GM19023 (cell line): ENCODE measurements around the gene SORD.
"Not testable (repeated sequence)": the region's sequence is repeated elsewhere in the genome, so short reads cannot be mapped to it uniquely, and the experiment has no call there.

Source experiments
- ATAC-seq: cut with Tn5 transposase; IDR thresholded peaks from one replicate; pipeline ENCODE4 v1.9.1; 2021; ENCODE audit warnings: mild to moderate bottlenecking, moderate library complexity; ENCODE audit not compliant: unreplicated experiment

SORD gene

GRCh38 chr15:45093622-45094357, 70.8 kb downstream of the SORD start:
- no peak for ATAC-seq

GRCh38 chr15:45094358-45094730, 71.3 kb downstream of the SORD start:
- ATAC-seq: no peak

DNA sequence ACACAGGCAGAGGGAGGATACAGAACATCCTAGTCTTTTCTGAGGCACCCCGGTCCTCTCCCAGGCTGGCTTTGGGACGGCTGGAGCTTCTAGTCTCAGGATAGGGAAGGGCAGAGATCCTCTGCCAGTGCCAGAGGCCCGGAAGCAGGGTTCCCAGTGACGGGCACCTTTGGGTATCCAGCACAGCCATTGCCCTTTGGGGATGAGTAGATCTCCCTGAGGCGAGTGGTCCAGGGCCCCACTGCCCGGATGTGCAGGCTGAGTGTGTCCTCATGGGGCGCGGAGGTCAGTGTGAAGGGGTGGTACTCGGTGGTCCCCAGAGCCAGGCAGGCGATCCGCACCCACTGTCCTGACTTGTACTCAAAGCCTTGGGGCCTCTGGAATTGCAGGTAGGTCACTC, 72.7 kb downstream of the SORD start:
- no peak for ATAC-seq

DNA sequence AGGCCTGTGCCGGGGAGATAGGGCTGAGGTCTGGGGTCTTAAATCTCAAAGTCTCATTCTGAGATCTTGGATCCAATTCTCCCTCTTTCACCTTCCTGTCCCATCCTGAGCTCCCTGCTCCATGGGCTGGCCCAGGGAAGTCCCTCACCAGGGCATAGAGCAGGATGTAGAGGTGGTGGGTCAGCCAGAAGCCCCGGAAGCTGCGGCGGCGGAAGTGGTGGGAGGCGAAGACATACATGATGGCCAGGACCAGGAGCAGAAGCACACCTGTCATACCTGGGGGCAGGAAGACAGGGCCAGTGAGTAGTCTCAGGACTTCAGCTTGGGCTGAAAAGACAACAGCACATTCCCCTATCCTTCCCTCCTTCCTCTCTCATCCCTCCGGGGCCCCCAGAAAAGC, 74.5 kb downstream of the SORD start:
- ATAC-seq: no peak

DNA sequence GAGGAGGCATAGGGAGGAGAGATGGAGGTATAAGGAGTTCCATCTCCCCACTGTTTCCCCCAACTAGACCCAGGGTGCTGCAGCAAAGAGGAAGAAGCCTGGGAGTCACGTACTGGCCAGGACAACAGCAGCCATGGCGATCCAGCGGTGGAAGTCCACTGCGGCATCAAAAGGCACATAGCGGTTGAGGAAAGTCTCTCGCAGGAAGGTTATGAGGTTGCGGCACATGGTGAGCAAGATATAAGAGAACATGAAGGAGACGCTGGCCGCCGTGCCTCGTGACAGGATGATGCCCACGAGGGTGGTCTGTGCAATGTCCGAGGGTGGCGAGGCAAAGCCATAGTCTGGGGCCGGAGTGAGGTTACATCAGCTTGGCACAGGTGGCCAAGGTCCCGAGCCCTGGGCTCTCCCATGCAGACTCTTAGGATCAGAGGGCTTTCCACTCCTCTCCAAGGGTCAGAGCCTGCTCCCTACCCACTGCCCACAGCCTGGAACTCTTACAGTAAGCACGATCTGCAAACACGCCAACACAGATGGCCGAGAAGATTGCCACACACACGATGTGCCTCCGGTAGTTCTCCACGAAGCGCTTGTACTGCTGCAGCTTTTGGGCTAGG, 76.7 kb downstream of the SORD start:
- ATAC-seq: no peak

DNA sequence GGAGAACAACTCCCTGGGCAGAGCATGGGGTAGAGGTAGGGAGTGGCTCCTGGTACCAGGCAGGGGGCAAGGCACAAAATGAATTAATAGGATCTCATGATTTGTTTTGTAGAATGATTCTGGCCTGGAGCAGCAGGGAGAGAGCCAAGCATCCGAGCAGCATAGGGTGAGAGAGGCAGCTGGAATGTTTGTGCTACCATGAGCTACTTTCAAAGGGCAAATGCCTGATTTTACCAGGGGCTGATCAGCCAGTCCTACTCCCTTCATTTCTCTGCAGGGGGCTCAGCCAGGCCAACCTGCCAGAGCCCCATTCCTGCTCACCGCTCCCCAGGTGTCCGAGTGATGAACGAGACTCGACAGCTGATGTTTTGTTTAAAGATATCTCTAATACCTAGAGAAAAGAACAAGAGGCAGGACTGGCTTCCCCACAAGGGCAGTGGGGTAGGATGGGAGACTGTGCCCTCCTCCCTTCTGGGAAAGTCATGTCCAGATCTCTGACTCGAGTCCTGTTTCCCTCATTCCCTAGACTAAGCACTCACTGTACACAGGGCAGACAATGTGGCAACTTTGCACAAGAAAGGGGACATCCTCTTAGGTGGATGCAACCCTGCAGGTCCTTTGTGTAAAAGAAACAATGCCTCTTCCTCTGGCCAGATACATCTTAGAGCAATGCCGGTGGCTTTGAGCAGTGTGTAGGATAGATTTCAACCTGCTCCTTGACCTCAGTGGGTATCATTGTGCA, 78.1 kb downstream of the SORD start:
- no peak for ATAC-seq

GRCh38 chr15:45101749-45102148, 78.8 kb downstream of the SORD start:
- ATAC-seq: no peak

DNA sequence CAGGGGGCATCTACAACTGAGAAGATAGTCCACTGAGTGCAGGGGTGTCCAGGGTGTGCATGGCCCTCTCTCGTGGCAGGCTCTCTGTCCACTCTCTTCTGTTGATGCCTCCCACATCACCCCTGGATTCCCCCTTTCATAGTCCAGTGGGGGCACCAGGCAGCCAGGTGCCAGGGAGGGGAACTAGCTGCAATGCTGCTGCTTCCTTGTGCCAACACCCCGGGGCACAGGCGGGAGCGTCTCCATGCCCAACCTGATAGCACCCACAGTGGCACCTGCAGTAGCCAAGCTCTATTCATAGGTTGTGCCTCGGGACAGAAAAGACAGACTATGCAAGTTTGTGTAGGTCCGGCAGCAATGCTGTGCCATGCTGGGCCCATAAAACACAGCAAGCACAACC, 79.2 kb downstream of the SORD start:
- no peak for ATAC-seq

DNA sequence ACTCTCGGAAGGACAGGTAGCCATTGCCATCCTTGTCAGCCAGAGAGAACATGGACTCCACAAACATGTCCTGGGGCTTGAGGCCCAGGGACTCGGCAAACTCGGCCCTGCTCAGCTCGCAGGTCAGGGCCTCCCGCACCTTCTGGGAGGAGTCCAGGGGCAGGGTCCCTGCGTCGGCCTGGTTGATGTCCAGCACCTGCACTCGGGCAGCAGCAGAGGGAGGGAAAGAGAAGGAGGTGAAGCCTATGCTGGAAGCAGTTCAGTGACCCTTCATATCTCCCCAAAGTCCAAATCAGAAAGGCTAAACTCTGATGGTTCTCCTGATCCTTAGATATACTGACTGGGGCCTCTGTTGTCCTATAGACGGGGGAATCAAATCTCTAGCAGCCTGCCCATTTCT, 81.2 kb downstream of the SORD start:
- ATAC-seq: not testable (repeated sequence)

- ATAC-seq: no peak
Observed at GRCh38 chr15:45105586-45105985, 82.6 kb downstream of the SORD start.

DNA sequence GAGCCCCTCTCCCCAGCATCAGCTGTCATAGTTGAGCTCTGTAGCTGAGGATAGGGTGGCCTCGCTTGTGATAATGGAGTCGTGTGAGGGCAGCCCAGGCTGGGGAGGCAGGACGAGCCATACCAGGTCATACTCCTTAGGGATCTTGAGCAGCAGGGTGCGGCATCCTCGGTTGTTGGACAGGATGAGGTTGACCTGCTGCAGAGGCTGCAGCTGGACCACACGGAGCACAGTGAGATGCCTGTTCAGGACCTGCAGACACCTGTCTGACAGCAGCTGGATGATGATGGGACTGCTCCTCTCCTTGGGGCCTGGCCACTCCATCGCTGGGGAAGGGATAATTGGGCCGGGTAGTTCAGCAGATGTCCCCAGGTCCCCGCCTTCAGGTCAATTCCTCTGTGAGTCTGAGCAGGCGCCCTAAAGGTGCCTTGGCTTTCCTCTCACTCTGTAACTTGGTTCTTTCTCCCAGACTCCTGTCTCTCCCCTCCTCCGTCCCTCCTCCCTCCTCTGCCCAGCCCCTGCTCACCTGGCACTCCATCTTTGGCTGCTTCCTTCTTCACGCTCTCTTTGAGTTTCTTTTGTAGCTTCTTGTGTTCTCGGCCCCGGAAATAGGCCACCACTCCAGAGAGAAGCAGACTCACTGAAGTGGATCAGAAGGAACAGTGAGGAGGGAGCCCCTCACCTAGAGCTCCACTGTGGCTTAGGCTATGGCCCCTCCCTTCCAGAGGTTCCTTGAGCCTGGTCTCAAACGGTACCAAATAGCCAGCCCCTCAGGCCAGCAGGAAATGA, 83.2 kb downstream of the SORD start:
- no peak for ATAC-seq

- no peak for ATAC-seq
Observed at GRCh38 chr15:45107941-45108630, 85.1 kb downstream of the SORD start.

GRCh38 chr15:45110256-45110820, 87.3 kb downstream of the SORD start:
- no peak for ATAC-seq

- no peak for ATAC-seq
Observed at GRCh38 chr15:45111390-45112142, 88.6 kb downstream of the SORD start.

DNA sequence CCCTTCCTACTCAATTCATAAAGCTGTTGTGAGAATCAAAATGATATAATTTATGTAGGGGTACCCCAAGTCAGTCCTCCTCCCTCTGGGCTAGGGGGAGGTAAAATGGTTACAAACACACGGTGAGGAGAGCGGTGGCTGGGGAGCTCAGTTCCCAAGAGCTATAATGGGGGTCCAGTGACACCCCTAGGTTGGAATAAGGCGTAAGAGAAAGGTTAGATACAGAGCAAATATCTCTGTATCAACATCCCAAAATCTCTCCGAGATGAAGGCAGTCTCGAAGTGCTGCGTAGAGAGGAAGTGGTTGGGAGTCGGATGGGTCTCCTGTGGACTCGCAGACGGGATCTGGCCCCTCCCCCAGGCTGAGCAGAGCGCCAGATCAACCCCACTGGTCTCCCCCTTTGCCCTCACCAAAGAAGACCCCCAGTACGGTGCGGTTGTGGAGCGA, 89.2 kb downstream of the SORD start:
- no peak for ATAC-seq

- no peak for ATAC-seq
Observed at GRCh38 chr15:45112591-45113379, 89.8 kb downstream of the SORD start.

GRCh38 chr15:45113380-45113990, 90.5 kb downstream of the SORD start:
- ATAC-seq: no peak

DNA sequence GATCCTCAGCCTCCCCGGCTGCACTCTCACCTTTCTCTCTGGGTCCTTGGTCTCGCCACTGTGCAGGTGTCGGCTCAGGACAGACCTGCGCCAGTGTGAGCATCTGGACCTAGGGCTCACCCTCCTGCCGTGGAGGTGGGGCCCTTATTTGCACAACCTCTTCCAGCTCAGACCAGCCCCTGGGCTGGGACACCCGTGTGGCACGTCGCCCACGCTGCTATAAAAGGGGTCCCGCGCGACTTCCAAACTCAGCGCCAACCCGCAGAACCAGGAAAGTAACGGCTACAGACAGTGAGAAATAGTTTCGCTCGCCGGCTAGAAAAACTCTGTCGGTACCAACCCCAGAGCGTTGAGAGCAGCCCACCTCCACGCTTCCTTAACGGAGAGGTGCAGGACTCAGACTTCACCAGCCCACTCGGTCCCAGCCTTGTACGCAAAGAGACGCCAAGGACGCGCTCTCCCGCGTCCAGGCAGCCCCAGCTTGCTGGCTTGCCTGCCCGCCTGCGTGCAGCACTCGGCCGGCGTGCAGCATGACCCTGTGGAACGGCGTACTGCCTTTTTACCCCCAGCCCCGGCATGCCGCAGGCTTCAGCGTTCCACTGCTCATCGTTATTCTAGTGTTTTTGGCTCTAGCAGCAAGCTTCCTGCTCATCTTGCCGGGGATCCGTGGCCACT, 91.2 kb downstream of the SORD start, which contains the start of the genes DUOX2 and DUOXA2:
DUOX2 (minus strand) TSS at position 97 of the 675 bp plus-strand sequence. CDS start 761 bp downstream, outside the sequence.
DUOXA2 (plus strand) TSS at position 251 of the 675 bp plus-strand sequence; CDS start at position 531, 280 bp downstream.
- ATAC-seq: no peak
